ENCODE measurements around the gene PINLYP.
"Not testable (repeated sequence)": the region's sequence is repeated elsewhere in the genome, so short reads cannot be mapped to it uniquely, and the experiment has no call there.

PINLYP gene

DNA sequence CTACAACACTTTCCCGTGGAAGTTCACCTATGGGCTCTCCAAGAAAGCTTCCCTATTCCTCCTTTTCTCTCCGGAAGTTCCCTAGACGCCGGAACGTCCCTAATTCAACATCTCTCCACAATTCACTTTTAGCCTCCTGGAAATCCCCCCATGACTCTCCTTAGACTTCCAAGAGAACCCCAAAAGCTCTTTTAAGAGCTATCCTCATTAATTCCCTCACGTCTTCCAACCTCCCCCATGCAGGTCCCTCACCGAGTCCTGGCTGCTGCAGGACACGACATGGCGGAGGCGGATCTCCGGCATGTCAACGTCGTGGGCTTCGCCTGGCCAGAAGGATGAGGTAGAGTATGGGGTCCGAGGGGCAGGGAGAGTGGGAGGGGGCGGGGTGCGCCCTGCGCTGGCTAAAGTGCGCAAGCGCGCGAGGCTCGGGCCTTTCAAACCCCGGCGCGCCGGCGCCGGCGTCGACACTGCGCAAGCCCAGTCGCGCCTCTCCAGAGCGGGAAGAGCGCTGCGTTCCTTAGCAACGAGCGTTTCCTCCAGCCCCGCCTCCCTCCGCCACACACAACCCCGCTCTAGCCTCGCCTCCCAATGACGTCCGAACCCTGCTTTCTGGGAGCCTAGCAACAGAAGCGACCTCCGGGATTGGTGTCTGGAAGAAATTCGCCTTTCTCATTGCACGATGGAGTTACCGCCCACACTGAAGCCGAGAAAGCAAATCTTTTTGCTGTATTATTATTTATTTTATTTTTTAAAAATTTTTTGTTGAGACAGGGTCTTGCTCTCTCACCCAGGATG lies at the start of gene PINLYP, which contains the start of gene XRCC1:
PINLYP (plus strand) TSS at position 646 of the 795 bp plus-strand sequence. CDS start 1,391 bp downstream, outside the sequence.
XRCC1 (minus strand) TSS at position 372 of the 795 bp plus-strand sequence; CDS start at position 303, 69 bp downstream.
- DNase-seq: peak; percentile 99

DNA sequence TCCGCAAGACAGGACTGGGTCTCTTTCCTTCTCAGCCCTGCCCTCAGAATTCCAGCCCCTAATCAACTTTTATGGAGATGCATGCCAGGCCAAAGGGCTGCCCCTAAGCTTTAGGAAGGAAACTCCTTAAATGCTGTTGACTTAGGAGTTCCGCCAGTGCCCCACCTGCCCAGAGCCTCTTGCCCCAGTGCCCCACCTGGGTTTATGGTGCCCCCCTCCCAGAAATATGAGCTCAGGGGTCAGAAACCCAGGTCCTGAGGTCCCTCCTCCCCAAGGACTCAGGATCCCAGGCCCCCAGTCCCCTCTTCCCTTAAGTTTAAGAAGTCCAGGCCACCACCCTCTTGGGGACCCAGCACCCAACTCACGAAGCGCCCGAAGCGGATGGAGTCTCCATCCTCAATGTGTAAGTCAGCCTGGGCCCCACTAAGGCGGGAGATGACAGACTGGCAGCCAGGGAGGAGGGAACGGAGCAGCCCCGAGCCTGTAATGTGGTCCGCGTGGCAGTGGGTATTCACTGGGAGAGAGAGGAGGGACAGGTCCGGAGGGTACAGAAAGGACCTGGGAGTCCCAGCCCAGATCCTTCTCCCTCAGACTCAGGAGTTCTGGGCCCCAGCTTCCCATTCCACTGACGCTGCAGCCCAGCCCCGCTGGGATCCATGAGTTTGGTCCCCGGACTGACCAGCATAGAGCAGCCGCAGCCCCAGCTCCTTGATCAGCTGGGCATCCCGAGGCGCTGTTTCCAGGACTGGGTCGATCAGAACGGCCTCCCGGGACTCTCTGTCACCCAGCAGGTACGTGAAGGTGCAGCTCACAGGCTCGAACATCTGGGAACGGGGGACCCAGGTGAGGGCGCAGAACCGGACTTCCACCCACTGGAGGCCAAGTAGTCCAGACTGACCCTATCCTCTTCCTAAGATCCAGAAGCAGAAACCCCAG lies 49.5 kb upstream of the PINLYP start:
- DNase-seq: no peak

DNA sequence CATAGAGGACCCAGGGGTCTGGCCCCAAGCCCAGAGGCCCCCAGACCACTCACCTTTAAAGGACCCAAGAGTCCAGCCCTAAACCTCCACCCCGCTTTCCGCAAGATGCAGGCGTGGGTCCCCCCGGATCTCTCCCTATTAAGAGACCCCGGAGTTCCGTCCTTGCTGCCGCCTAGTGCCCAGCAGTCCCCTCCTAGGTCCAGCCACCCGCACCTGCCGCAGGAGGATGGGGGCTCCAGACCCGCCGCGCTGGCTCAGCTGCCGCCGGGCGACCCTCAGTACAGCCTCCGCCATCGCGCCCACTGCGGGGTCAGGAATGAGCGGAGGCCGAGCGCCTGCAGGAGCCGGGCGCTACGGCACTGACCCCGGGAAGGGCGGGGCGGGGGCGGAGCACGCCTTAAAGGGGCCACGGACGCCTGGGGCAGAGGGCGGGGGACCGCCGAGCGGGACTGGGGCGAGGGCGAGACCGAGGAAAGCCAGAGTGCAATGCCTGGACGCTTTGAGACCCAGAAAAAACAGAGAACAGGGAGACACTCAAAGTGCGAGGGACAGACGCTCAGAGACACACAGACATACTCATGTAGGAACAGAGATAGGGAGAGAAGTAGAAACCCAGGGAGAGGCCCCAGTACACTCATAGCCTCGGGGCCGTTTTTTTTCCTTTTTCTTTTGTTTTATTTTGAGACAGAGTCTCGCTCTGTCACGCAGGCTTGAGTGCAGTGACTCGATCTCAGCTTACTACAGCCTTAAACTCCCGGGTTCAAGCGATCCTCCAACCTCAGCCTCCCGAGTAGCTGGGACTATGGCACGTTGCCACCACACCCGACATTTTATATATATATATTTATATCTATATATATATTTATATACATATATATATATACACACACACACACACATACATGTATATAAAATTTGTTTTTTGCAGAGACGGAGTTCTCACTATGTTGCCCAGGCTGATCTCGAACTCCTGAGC lies 48.4 kb upstream of the PINLYP start, which contains the start of gene ETHE1:
ETHE1 (minus strand) TSS at position 318 of the 976 bp plus-strand sequence; CDS start at position 294, 24 bp downstream.
- peak; percentile 87 for DNase-seq

DNA sequence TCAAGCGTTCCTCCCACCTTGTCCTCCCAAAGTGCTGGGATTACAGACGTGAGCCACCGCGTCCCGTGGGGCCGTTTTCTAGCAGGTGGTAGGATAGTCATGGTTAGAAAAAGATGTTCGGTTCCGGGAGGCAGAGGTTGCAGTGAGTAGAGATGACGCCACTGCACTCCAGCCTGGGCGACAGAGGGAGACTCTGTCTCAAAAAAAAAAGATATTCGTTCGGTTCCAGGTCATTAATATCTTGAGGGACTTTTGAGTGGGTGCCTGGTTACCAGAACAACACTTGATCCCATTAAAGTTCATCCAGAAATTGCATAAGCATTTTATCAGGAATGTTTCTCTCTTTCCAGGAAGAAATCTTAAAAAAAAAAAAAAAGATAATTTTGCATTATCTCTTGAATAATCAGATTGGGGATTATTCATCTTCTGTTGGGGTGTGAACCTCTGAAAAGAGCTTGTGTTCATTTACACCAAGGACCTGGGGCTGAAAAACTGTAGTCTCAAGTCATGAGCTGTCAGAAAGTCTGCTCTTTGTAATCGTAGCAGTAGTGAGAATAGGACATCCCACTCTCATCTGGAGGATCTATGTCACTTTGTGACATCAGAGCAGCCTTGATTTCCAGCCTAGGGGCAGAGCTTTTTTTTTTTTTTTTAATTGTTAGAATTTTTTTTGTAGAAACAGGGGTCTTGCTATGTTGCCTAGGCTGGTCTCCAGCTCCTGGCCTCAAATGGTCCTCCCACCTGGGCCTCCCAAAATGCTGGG lies 47.6 kb upstream of the PINLYP start:
- DNase-seq: no peak

DNA sequence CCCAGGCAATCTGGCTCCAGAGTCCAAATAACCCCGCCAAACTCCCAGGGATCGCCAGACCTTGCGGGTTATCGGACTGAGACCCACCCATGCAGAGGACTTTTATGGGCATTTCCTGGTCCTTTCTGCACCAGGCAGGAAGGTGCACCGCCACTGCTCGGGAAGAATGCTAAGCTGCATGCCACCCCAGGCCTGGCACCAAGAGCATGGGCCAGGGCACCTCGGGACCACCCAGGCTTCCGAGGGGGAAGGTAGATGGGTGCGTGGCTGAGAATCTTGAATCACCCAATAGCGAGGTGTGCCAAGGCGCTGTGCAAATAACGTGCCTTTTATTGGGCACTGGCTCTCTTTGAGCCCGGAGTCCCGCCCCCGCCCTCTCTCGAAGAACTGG lies 43.0 kb upstream of the PINLYP start:
- no peak for DNase-seq

DNA sequence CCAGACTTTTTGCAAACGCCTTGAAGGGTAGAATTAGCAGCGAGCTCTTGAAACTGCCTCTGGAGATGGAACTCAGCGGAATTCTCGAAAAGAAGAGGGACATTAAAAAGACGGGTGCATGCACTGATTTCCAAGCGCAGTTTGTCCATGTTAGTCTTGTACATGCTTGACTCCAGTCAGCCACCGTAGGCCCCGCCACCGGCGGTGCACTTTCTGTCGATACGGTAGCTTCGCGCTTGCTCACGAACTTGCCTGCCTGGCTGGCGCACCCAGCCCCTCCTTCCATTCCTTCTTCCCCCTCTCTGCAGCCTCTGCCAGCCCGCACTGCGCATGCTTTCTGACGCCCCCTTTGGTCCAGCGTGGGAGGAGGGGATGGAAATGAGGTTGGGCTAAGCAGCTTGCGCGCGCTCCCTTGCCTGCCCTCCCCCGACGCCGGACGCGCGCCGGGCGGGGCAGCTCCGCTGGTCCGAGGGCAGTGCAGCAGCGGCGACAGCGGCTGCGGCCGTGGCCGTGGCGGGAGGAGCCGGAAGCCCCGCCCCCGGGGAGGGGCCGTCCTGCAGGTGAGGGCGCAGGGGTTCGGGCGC lies 42.5 kb upstream of the PINLYP start, which contains the start of gene ZNF575:
ZNF575 (plus strand) TSS at position 227 of the 584 bp plus-strand sequence. CDS start 1,235 bp downstream, outside the sequence.
- DNase-seq: peak; percentile 99

DNA sequence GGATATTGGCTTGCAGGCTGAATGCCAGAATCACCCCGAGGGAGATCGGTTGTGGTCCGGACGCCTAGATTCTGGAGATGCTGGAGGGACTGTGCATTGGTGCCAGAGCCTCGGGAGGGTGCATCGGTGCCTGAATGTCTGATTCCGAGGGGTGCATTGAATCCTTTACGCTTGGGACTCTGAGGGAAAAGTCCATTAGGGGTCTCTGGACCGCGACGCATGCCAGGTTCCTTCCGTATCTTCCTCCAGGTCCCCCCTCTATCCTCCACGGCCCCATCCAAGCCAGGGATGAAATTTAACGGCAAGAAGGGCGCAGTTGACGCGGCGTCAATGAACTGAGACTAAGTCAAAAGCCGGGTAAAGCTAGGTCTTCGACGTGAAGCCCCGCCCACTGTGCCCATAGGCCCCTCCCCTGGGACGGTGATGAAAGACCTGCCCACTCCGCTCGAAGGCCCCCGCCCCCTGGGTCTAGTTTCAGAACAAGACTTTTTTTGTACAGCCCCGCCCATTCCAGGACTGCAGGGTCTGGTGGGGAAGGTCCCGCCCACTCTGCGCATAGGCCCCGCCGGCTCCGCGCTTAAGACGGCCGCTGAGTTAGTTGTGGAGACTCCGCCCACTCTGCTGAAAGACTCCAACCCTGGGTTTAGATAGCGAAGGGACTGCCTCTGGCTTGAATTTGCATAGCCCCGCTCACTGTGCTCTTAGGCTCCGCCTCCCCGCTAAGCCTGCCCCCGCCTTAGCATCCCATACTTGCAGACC lies 41.9 kb upstream of the PINLYP start:
- peak; percentile 99 for DNase-seq

DNA sequence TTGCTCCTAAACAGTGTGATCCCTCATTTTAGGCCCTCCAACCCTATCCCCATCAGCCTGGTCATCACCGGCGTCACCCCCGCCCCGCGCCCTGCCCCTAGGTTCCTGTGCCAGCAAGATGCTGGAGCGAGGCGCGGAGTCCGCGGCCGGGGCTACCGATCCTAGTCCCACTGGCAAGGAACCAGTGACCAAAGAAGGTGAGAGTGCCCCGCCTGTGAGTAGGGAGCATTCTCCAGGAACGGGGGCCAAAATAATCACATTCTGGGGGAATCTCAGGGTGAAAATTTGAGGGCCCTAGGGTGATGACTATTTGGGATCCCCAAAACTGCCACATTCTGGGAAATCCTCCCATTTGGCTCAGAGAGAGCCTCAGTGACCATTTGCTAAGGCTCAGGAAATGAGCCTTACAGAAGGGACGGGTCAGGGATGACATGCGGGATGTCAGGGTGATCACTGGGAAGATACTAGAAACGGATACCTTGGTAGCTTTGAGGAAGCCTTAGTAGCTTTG lies 41.2 kb upstream of the PINLYP start:
- no peak for DNase-seq

DNA sequence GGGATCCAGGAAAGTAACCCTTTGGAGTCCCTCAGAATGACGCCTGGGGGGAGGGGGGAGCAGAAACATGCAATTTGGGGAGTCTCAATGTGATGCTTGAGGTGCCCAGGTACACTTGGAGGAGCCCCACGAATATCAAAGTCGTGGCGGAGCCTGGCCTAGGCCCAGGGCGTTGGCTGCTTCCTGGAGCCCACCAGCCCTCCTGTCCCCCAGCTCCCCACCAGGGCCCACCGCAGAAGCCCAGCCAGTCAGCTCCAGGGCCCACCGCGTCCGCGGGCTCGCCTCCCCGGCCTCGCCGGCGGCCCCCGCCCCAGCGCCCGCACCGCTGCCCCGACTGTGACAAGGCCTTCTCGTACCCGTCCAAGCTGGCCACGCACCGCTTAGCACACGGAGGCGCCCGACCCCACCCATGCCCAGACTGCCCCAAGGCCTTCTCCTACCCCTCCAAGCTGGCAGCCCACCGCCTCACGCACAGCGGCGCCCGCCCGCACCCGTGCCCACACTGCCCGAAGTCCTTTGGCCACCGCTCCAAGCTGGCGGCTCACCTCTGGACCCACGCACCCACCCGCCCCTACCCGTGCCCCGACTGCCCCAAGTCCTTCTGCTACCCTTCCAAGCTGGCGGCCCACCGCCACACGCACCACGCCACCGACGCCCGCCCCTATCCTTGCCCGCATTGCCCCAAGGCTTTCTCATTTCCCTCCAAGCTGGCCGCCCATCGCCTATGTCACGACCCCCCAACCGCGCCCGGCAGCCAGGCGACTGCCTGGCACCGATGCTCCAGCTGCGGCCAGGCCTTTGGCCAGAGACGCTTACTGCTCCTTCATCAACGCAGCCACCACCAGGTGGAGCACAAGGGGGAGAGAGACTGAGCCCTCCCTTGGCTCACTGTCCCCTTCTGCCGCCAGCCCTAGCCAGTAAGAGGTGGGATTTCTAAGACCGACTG lies 40.5 kb upstream of the PINLYP start:
- DNase-seq: peak; percentile 85

DNA sequence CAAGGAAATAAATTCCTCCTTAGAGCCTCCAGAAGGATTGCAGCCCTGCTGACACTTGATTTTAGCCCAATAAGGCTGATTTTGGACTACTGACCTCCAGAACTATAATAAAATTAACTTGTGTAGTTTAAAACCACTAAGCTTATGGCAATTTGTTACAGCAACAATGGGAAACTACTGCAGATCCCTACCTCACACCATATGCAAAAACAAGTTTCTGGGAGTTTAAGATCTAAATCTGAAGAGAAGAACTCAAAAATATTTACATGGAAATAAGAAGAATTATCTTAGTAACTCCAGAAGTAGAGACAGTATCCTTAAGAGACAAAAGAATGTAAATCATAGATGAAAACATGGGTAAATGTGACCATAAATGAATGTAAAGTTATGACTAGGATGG lies 36.7 kb upstream of the PINLYP start:
- no peak for DNase-seq

DNA sequence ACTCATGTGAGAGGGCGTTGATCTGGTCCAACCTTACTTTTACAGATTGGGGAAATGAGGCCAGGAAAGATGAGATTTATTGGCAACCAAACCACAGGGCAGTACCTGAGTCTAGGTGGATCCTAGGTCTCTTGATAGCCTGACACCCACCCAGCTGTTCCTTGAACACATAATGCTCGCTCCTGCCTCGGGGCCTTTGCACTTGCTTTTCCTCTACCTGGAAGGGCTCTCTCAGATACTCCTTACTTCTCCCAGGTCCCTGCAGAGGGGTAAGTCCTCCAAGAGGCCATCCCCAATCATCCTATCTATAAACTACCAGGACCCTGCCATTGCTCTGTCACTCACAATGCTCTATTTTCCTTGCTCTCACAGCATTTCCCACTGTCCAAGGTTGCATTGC lies 35.2 kb upstream of the PINLYP start:
- peak; percentile 9 for DNase-seq

DNA sequence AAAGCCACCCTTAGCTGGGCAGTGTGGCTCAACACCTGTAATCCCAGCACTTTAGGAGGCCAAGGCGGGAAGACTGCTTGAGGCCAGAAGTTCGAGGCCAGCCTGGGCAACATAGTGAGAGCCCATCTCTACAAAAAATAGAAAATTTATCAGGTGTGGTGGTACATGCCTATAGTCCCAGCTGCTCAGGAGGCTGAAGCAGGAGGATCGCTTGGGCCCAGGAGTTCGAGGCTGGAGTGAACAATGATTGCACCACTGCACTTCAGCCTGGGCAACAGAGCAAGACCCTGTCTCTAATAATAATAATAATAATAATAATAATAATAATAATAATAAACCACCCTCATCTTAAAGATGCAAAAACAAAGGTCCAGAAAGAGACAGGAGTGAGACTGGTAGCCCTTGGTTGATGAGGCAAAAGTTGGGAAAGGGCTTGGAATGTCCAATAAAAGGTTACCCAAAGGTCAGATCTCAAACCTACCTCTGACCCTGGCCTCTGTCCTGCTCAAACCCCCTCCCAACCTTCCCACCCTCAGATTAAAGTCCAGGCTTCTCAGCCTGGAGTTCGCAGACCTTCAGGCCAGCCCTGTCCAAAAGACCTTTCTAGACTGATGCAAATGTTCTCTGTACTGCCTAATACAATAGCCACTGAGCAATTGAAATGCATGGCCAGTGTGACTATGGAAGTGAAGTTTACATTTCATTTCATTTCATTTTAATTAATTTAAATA lies 33.5 kb upstream of the PINLYP start:
- no peak for DNase-seq

DNA sequence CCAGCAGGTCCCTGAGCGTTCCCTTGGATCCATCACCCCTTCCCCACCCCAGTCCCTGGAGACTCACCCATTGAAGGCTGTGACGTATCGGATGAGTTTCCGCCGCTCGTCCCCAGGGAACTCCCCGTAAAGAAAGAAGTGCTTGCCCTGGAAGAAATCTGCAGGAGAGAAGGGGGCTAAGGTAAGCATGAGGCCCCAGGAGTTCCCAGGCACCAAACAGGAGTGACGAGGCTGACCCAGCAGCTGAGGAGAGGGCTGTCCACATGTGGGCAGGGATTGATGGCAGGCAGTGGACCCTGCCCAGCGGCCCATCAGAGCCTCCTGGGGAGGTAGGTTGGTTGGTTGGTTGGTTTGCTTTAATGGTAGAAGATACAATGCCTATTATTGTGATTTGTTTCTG lies 31.5 kb upstream of the PINLYP start:
- peak; percentile 9 for DNase-seq

DNA sequence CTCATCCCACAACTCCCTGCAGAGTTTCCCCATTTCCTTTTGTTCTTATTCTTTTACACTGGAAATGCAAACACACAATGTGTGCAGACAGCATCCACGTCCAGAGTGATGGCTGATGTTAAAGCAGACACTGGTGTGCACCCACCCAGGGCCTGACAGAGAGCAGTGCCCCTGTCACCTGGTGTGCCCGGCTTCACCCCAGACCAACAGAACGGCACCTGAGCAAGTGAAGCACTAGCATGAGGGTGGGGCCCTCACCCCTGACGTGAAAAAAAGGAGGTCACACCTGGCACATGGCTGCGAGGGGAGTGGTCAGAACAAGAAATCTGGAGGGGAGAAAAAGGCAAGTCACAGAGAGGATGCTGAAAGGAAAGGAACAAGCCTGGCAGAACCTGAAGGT lies 30.3 kb upstream of the PINLYP start:
- DNase-seq: peak; percentile 16

DNA sequence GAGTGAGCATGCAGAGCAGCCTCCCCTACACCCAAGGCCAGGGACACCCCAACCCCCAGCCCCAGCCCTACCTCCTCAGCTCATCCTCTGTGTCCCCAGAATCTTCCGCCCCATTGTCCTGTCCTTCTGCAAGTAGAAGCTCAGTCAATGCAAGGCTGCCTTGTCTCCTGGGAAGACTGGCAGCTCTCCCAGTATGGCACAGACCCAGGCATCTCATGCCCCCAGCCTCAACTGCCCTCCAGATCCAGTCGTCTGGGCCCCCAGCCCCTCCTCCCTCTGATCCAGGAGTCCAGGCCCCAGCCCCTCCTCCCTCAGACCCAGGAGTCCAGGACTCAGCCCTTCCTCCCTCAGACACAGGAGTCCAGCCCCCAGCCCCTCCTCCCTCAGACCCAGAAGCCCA lies 29.6 kb upstream of the PINLYP start:
- peak; percentile 12 for DNase-seq

DNA sequence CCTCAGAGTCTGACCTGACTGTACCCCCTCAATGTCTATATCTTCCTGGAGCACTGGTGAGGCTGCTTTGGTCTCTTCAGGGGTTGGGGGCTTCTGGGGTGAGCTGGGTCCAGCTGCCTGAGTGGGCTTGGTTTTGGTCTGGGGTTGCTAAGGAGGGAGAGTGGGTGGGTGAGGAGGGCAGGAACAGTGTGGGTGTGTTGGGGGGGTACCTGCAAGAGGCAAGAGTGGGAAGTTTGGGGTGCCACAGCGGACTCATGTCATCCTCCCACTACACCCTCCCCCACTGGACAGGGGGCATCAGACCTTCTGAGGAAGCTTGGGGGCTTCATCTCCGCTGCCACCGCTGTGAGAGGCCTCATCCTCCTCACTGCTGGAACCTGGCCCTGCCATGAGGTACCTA lies 29.0 kb upstream of the PINLYP start:
- peak; percentile 18 for DNase-seq

DNA sequence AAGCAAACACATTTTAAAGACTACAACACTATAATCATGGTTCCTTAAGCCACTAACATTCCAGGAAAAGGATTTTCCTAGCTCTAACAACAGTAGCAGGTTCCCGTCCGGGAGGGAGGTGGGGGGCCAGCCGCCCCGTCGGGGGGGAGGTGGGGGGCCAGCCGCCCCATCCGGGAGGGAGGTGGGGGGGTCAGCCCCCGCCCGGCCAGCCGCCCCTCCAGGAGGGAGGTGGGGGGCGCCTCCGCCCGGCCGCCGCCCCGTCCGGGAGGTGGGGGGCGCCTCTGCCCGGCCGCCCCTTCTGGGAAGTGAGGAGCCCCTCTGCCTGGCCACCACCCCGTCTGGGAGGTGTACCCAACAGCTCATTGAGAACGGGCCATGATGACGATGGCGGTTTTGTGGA lies 27.7 kb upstream of the PINLYP start:
- not testable (repeated sequence) for DNase-seq

DNA sequence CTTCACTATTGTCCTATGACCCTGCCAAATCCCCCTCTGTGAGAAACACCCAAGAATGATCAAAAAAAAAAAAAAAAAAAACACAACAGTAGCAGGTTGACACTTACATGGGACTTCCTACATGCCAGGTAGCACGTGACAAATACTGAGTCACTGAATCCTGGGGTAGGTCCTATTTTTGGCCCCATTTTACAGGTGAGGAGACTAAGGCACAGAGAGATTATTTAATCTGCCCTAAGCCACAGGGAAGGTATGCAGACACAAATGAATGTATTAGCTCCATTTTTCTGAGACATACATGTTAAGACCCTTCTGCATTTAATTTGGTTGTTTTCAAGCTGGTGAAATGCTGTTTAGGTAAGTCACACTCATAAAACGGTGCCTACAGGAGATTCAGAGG lies 26.9 kb upstream of the PINLYP start:
- DNase-seq: no peak

Data from right hindlimb (tissue), 1 donor.